Measurements from ENCODE around the gene DNMT3A.
A peak's percentile ranks its signal among the peaks of the same experiment; 100 is the strongest.

The DNMT3A gene

GRCh38 chr2:25341753-25342371, at the start of gene DNMT3A:
Gene DNMT3A, minus strand, starts transcription at chr2:25341925. Its CDS starts 27,941 bp downstream, at chr2:25313984.
- DNase-seq = peak; percentile 57

DNA sequence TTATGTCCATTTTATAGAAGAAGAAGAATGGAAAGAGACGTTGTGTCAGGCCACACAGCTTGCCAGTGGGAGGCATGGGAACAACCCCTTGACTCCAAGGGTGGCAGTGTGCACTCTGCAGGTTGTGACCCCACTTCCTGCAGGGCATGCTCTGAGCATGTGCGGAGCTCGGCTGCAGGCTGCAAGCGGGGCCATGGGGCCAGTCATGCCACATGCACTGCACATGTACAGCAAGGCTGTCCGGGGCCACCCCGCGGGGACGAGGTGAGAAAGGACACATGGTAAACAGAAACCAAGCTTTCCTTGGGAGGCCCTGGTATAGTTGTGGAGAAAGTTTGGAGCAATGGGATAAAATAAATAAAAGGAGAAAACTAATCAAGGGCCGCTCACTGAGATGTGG, 47.4 kb upstream of the DNMT3A start:
- no peak for DNase-seq

DNA sequence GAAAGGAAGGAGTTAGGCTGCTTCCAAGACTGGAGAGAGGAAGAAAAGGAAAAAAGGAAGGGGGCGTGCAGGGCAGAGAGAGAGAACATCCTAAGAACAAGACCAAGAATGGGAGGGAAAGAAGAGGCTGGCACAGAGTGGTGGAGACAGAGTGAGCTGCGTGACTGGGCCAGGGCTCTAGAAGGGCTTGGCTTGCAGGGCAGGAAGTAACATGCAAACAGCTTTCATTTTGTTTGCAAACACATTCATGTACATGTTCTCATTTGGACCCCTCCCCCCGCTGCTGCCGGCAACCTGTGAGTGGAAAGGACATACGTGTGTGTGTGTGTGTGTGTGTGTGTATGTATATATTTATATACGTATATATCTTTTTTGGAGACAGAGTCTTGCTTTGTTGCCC, 46.8 kb upstream of the DNMT3A start:
- DNase-seq = no peak

DNA sequence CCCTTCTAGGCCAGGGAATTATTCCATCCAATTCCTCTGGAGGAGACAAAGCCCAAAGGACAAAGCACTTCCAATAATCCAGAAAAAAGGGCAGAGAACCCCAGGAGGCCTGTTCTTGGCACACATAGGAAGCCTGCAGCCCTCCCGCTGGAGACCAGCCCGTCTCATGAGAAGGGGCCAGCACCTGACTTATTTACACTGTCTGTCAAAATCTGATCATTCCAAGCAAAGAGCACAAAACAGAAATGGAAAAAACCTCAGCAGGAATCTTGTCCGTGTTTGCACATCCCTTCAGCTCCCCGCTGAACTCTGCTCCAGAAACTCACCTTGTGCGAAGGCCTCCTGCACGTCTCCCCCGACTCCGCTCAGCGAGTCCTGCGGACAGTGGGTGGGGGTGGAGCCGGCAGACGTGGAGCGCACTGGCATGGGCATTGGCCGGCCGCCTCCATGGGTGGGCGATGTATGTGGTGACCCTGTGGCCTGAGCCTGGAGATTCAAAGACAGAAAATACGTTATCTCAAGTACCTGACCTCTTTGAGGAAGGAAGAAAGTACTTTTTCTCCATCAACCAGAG, 46.2 kb upstream of the DNMT3A start:
- DNase-seq = no peak

- DNase-seq = no peak
Measured at GRCh38 chr2:25386971-25387875, 45.5 kb upstream of the DNMT3A start.

GRCh38 chr2:25385910-25386309, 44.2 kb upstream of the DNMT3A start:
- no peak for DNase-seq

- DNase-seq = no peak
Measured at GRCh38 chr2:25383806-25384205, 42.1 kb upstream of the DNMT3A start.

DNA sequence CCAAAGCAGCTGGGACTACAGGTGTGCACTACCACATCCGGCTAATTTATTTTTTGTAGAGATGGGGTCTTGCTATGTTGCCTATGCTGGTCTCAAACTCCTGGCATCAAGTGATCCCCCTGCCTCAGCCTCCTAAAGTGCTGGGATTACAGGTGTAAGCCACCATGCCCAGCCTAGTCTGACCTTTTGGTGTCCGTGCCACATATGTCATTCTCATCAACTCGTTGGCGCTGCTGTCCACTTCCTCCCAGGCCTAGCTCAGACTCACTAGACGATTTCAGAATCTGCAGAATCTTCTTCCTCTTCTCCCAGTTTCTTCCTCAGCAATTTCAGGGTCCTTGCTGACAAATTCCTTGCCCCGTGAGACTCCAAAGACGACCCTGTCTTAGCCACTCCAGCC, 39.8 kb upstream of the DNMT3A start:
- no peak for DNase-seq

DNA sequence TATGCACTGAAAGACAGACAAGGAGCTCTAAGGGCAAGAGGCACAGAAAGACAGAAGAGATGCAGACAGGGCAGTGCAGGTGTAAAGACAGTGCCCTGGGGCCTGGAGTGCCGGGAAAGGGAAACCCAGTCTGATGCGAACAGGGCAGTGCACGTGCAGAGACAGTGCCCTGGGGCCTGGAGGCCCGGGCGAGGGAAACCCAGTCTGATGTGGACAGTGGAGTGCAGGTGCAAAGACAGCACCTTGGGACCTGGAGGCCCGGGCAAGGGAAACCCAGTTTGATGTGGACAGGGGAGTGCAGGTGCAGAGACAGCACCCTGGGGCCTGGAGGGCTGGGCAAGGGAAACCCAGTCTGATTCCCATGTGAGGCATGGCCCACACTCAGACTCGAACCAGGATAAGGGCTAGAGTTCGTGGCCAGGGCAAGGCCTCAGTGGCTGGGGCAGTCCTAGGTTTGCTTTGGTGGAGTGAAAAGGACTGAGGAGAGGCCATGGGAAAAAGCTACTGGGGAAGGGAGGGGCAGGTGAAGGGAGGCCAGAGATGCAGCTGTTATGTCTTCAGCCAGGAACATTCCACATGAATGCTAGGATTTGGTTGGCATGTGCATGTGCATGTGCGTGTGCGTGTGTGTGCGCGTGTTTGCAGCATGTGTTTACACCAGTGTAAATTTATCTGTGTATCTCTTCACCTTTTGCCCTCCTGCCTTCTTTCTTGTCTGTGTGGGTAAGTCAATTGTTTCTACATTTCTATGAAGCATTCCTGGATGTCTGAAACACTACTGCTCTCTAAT, 39.1 kb upstream of the DNMT3A start:
- DNase-seq = no peak

GRCh38 chr2:25380023-25380422, 38.3 kb upstream of the DNMT3A start:
- no peak for DNase-seq

- DNase-seq = no peak
Measured at GRCh38 chr2:25379535-25379934, 37.8 kb upstream of the DNMT3A start.

DNA sequence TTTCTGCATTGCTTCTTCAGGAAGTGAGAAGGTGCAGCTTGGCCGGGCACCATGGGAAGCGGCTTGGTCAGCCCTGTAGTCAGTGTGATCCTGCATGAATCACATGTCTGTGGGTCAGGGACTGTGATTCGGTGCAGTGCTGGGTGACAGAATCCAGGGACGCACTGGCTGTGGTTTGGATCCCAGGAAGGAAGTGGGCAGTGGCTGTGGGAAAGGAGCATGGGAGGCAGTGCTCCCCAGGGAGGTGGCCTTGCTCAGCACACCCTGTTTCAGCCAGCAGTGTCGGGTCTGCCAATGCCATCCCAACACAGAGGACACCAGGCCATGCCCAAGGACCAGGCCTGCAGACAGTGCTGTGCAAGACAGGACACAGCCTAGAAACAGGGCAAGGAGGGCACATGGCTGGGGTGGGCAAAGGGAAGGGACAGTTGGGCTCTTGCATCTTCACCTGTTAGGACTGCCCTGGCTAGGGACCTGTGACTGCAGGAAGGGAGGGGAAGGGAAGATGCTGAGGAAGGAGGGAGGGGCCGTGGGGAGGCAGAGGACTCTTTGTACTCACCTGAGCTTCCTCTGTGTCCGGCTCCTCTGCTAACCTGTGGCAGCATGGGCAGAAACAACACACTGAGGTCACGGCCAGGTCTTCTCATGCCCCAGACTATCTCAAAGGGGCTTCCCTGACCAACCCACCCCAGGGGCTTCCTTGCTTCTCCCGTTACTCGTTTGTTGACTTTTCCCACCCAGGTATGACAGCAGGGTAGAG, 37.2 kb upstream of the DNMT3A start:
- DNase-seq = no peak

GRCh38 chr2:25377822-25378421, 36.2 kb upstream of the DNMT3A start:
- DNase-seq = no peak

DNA sequence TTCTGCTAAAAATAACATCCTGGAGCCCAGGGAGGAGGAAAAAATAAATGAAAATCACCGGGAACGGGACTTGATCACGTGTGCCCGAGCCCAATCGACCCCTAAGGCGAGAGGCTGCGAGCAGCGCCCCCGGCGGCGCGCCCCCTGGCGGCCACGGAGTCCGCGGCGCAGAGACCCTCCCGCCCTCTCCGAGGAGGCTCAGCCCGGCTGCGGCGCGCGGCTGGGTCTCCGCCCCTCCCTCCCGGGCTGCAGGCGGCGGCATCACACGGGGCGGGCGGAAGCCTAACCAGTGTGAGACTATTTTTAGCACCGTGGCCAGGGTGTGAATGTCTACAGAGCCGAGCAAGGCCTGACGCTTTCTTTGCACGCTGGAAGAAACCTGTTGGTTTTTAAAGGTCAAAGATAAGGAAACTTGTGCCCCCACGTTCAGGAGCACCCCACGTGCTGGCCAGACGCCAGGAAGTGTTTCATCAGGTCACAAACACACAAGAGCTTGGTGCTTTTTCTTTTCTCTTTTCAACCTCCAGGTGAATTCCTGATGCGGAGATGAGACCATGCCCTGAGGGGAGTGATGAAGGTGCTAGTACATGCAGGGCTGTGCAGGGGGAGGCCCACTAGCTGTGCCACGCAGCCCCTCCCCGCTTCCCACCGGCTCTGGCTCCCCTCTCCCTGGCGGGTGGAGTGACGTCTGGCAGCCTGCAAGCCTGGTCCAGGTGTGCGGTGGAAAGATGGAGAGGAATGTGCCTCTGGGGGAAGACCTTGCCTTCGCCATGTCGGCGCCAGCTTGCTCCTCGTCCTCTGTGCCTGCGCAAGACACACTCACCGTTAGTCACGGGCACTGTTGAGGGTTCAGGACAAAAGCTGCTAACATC, 35.3 kb upstream of the DNMT3A start:
- DNase-seq = peak; percentile 84

- DNase-seq = no peak
Measured at GRCh38 chr2:25375989-25376545, 34.3 kb upstream of the DNMT3A start.

GRCh38 chr2:25375371-25375988, 33.8 kb upstream of the DNMT3A start:
- no peak for DNase-seq

- DNase-seq = no peak
Measured at GRCh38 chr2:25374827-25375226, 33.1 kb upstream of the DNMT3A start.

DNA sequence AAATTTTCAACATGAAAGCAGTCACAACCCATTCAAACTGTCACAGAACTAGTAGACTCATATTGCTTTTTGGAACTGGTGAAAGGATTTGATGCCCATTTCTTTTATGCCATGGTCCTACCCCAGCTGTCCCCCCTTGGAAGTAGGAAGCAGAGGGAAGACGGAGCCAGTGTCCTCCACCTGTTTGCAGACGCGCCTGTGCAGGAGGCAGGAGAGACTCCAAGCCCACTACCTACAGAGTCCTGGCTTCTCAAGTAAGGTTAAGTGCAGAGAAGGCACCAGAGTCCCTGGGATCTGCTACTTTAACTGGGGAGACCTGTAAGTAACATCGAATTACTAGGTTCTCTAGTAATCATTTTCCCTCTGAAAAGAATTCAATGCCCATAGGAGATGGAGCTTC, 32.7 kb upstream of the DNMT3A start:
- no peak for DNase-seq

DNA sequence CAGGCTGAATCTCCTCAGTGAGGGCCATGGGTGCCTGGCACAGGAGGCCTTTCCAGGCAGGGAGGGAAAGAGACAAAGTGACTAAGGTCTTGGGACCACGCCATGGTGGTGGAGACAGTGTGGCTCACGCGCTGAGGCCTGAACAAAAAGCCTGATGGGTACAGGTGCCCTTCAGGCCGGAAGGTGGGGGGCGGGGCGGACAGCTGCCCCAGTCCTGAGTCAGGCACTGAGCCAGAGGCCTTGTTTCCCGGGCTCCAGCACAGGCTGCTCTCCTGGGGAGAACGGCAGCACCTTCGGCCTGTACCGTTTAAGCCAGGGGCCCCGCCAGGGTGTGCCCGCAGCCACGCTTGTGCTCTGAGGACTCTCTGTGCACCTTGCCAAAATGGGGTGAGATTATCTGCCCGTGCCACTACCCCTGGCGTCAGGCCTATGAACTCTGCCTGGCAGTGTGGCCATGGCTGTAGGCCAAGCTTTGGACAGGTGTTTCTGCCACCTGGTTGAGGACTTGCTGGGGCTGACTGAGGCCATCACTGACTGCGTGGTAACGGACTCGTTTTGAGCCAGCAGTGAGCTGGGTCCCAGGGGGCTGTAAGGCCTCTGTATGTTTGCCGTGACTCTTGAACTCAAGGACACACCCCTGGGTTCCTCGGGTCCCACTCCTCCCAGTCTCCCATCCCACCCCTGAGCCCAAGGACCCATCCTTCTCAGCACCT, 31.7 kb upstream of the DNMT3A start:
- peak; percentile 19 for DNase-seq

Measured in hematopoietic multipotent progenitor cell treated with erythropoietin and hydrocortisone succinate and interleukin-3 and kit ligand, for 8 days (in vitro differentiated cells).